T-helper 1 cell (primary cell): Measurements from ENCODE around the gene ELAVL2.
"Not testable (repeated sequence)": the region's sequence is repeated elsewhere in the genome, so short reads cannot be mapped to it uniquely, and the experiment has no call there.

Experiments used
- DNase-seq, 5 donors: peaks; one replicate each; pipeline ENCODE4 v3.0.0-alpha.2; 2012 to 2020

ELAVL2 gene

GRCh38 chr9:23769307-23769935 is 56.6 kb downstream of the ELAVL2 start:
- DNase-seq = no peak

- DNase-seq = no peak
Observed at GRCh38 chr9:23768861-23769260, 57.2 kb downstream of the ELAVL2 start.

GRCh38 chr9:23766613-23767012 is 59.4 kb downstream of the ELAVL2 start:
- DNase-seq = no peak

GRCh38 chr9:23765561-23765960 is 60.5 kb downstream of the ELAVL2 start:
- no peak for DNase-seq

GRCh38 chr9:23764219-23764618 is 61.8 kb downstream of the ELAVL2 start:
- no peak for DNase-seq

- no peak for DNase-seq
Observed at GRCh38 chr9:23754551-23754950, 71.5 kb downstream of the ELAVL2 start.

GRCh38 chr9:23752859-23753258 is 73.2 kb downstream of the ELAVL2 start:
- DNase-seq = no peak

GRCh38 chr9:23751633-23752032 is 74.4 kb downstream of the ELAVL2 start:
- DNase-seq = no peak

GRCh38 chr9:23750808-23751207 is 75.2 kb downstream of the ELAVL2 start:
- no peak for DNase-seq

GRCh38 chr9:23747088-23748075 is 78.7 kb downstream of the ELAVL2 start:
- no peak for DNase-seq

- no peak for DNase-seq
Observed at GRCh38 chr9:23746317-23746716, 79.7 kb downstream of the ELAVL2 start.

GRCh38 chr9:23743036-23743435 is 83.0 kb downstream of the ELAVL2 start:
- DNase-seq = no peak

GRCh38 chr9:23741351-23741750 is 84.7 kb downstream of the ELAVL2 start:
- DNase-seq = no peak

GRCh38 chr9:23740531-23740930 is 85.5 kb downstream of the ELAVL2 start:
- no peak for DNase-seq

GRCh38 chr9:23739753-23740152 is 86.3 kb downstream of the ELAVL2 start:
- DNase-seq = no peak

GRCh38 chr9:23736293-23736692 is 89.7 kb downstream of the ELAVL2 start:
- DNase-seq = no peak

GRCh38 chr9:23733495-23734078 is 92.5 kb downstream of the ELAVL2 start:
- no peak for DNase-seq

GRCh38 chr9:23731353-23731752 is 94.7 kb downstream of the ELAVL2 start:
- DNase-seq = no peak

- no peak for DNase-seq
Observed at GRCh38 chr9:23730364-23730763, 95.7 kb downstream of the ELAVL2 start.

GRCh38 chr9:23728736-23729135 is 97.3 kb downstream of the ELAVL2 start:
- DNase-seq = no peak

GRCh38 chr9:23725279-23725946 is 100.6 kb downstream of the ELAVL2 start:
- DNase-seq = no peak

GRCh38 chr9:23723672-23724071 is 102.4 kb downstream of the ELAVL2 start:
- no peak for DNase-seq

GRCh38 chr9:23723048-23723447 is 103.0 kb downstream of the ELAVL2 start:
- not testable (repeated sequence) for DNase-seq
